Neuronal stem cell (in vitro differentiated cells): ENCODE results near the gene RNF212.

Experiments used
- DNase-seq: peaks from one replicate; pipeline ENCODE4 v3.0.0-alpha.2; 2013; ENCODE audit warnings: low spot score
- H2AFZ ChIP-seq: one replicate; pipeline ENCODE4 v1.6.1; 2013; ENCODE audit warnings: mild to moderate bottlenecking, low read length, inconsistent platforms
- H2AK5ac ChIP-seq: 2 replicates; pipeline ENCODE4 v1.6.1; 2013; ENCODE audit warnings: low read depth, mild to moderate bottlenecking, inconsistent platforms, low read length, moderate library complexity, mixed read lengths
- H2BK120ac ChIP-seq: 2 replicates; pipeline ENCODE4 v1.6.1; 2013; ENCODE audit warnings: low read depth, mild to moderate bottlenecking, inconsistent platforms, low read length, moderate library complexity, mixed read lengths
- H2BK12ac ChIP-seq: one replicate; pipeline ENCODE4 v1.6.1; 2013; ENCODE audit warnings: low read length, inconsistent platforms
- H2BK15ac ChIP-seq: 2 replicates; pipeline ENCODE4 v1.6.1; 2013; ENCODE audit warnings: mild to moderate bottlenecking, low read length, inconsistent platforms, mixed read lengths
- H2BK5ac ChIP-seq: one replicate; pipeline ENCODE4 v1.6.1; 2013; ENCODE audit warnings: inconsistent platforms, mild to moderate bottlenecking, low read length, moderate library complexity
- H3K14ac ChIP-seq: one replicate; pipeline ENCODE4 v1.6.1; 2013; ENCODE audit warnings: low read length, inconsistent platforms
- H3K18ac ChIP-seq: 2 replicates; pipeline ENCODE4 v1.6.1; 2013; ENCODE audit warnings: low read length, inconsistent platforms
- H3K23ac ChIP-seq: 2 replicates; pipeline ENCODE4 v1.6.1; 2013; ENCODE audit warnings: low read depth, mild to moderate bottlenecking, mixed read lengths, low read length, inconsistent platforms; ENCODE audit not compliant: poor library complexity
- H3K27ac ChIP-seq: replicated peaks from 3 replicates; pipeline ENCODE4 v1.5.1; 2013; ENCODE audit warnings: low read length, inconsistent platforms
- H3K27me3 ChIP-seq, 3 experiments: 2 replicates each; pipeline ENCODE4 v1.6.1; 2013; ENCODE audit warnings: low read length in 3 of 3, mild to moderate bottlenecking in 2 of 3, inconsistent platforms in 1 of 3, low read depth in 1 of 3, mixed read lengths in 1 of 3, moderate library complexity in 1 of 3; ENCODE audit not compliant: control insufficient read depth in 3 of 3, insufficient read depth in 3 of 3
- H3K36me3 ChIP-seq, 2 donors: replicated peaks in 1 of 2; 2 replicates each; pipeline ENCODE4 v1.6.1; 2013; ENCODE audit warnings: low read length in 2 of 2; ENCODE audit not compliant: control insufficient read depth in 2 of 2, insufficient read depth in 2 of 2
- H3K4ac ChIP-seq: 2 replicates; pipeline ENCODE4 v1.6.1; 2013; ENCODE audit warnings: inconsistent platforms, mild to moderate bottlenecking, low read length, moderate library complexity
- H3K4me1 ChIP-seq, 2 donors: 1 replicate in 1 of 2; 2 replicates in 1 of 2; pipeline ENCODE4 v1.6.1; 2013; ENCODE audit warnings: low read length in 2 of 2, low read depth in 1 of 2; ENCODE audit not compliant: control insufficient read depth in 2 of 2, insufficient read depth in 1 of 2
- H3K4me2 ChIP-seq: one replicate; pipeline ENCODE4 v1.6.1; 2013; ENCODE audit warnings: mild to moderate bottlenecking, low read length, inconsistent platforms; ENCODE audit not compliant: insufficient read depth, poor library complexity, severe bottlenecking
- H3K4me3 ChIP-seq, 2 donors: 2 replicates each; pipeline ENCODE4 v1.5.1; 2013; ENCODE audit warnings: low read length in 2 of 2, mild to moderate bottlenecking in 2 of 2, inconsistent platforms in 1 of 2, moderate library complexity in 1 of 2
- H3K79me1 ChIP-seq: one replicate; pipeline ENCODE4 v1.6.1; 2013; ENCODE audit warnings: low read depth, mild to moderate bottlenecking, inconsistent platforms, low read length, moderate library complexity
- H3K9ac ChIP-seq: one replicate; pipeline ENCODE4 v1.6.1; 2013; ENCODE audit warnings: mild to moderate bottlenecking, low read depth, low read length, inconsistent platforms; ENCODE audit not compliant: poor library complexity
- H3K9me3 ChIP-seq, 2 donors: replicated peaks in 1 of 2; 2 replicates each; pipeline versions ENCODE3 to v1.6.1; 2013; ENCODE audit warnings: low read length in 2 of 2, mild to moderate bottlenecking in 2 of 2, inconsistent platforms in 1 of 2, low read depth in 1 of 2, mixed read lengths in 1 of 2, moderate library complexity in 1 of 2; ENCODE audit not compliant: control insufficient read depth in 2 of 2, insufficient read depth in 1 of 2
- H4K8ac ChIP-seq: one replicate; pipeline ENCODE4 v1.6.1; 2013; ENCODE audit warnings: low read depth, mild to moderate bottlenecking, inconsistent platforms, low read length, moderate library complexity
- H4K91ac ChIP-seq: one replicate; pipeline ENCODE4 v1.6.1; 2013; ENCODE audit warnings: low read length, low read depth, mild to moderate bottlenecking, inconsistent platforms; ENCODE audit not compliant: poor library complexity
- WGBS, 2 donors: extraction: QIAGEN DNeasy Blood & Tissue Kit; methylation state at CpG; one replicate each; pipeline ENCODE4 v1.1.7; 2013; ENCODE audit warnings: missing lambda C conversion rate in 2 of 2, mixed read lengths in 1 of 2; ENCODE audit not compliant: insufficient read length in 2 of 2, insufficient replicate concordance in 1 of 2; ENCODE audit errors: extremely low coverage in 2 of 2; 5-methylcytosine and 5-hydroxymethylcytosine counted together

RNF212 gene

GRCh38 chr4:1116838-1117237, 3.5 kb upstream of the RNF212 start:
- Histone ChIP-seq H2AFZ (no peak overlapping the region), H3K4me2 (no peak overlapping the region), H2AK5ac (no peak overlapping the region), H3K4me1 (peaks cover 0 to 2% of the 10 kb centered on the region in 2 donors), H2BK12ac (no peak overlapping the region), H3K9me3 (peaks cover 3 to 4% of the 10 kb centered on the region in 2 donors), H3K23ac (no peak overlapping the region), H2BK15ac (no peak overlapping the region), H3K18ac (no peak overlapping the region), H3K4me3 (no peak overlapping the region), H4K91ac (no peak overlapping the region), H2BK120ac (no peak overlapping the region), H3K14ac (no peak overlapping the region), H3K27me3 (peaks cover 0 to 36% (median 6%) of the 10 kb centered on the region in 3 experiments), H3K36me3 (no peaks in the 10 kb centered on the region), H2BK5ac (no peak overlapping the region), H3K79me1 (no peaks in the 10 kb centered on the region), H3K9ac (no peak overlapping the region), H3K4ac (no peak overlapping the region), H4K8ac (no peak overlapping the region), H3K27ac (no peak overlapping the region)
- WGBS, 2 donors, result no CpG with 5 or more reads among the region's 1 CpG
- no peak for DNase-seq

- Histone ChIP-seq H3K27me3 (peaks cover 0 to 47% (median 5%) of the 10 kb centered on the region in 3 experiments), H2AFZ (no peak overlapping the region), H3K9ac (no peak overlapping the region), H2BK12ac (no peak overlapping the region), H3K4me1 (peaks cover 0 to 2% of the 10 kb centered on the region in 2 donors), H3K79me1 (no peaks in the 10 kb centered on the region), H3K18ac (no peak overlapping the region), H3K4ac (no peak overlapping the region), H4K8ac (no peak overlapping the region), H3K9me3 (peaks cover 3 to 4% of the 10 kb centered on the region in 2 donors), H3K14ac (no peak overlapping the region), H3K23ac (no peak overlapping the region), H3K27ac (no peak overlapping the region), H2AK5ac (no peak overlapping the region), H3K4me2 (no peak overlapping the region), H2BK120ac (no peak overlapping the region), H4K91ac (no peak overlapping the region), H3K36me3 (no peaks in the 10 kb centered on the region), H3K4me3 (no peak overlapping the region), H2BK5ac (no peak overlapping the region), H2BK15ac (no peak overlapping the region)
- WGBS, 2 donors, result no CpG with 5 or more reads among the region's 8 CpGs
- no peak for DNase-seq
These were observed 2.3 kb upstream of the RNF212 start for GRCh38 chr4:1115528-1116293.

- Histone ChIP-seq H2AK5ac (no peak overlapping the region), H3K36me3 (no peaks in the 10 kb centered on the region), H3K27ac (no peak overlapping the region), H4K91ac (no peak overlapping the region), H2BK5ac (no peak overlapping the region), H2BK15ac (no peak overlapping the region), H3K4me3 (no peak overlapping the region), H3K27me3 (peaks cover 0 to 62% (median 5%) of the 10 kb centered on the region in 3 experiments), H3K4me2 (no peak overlapping the region), H2BK120ac (no peak overlapping the region), H3K4me1 (peaks cover 0 to 2% of the 10 kb centered on the region in 2 donors), H3K18ac (no peak overlapping the region), H3K4ac (no peak overlapping the region), H3K79me1 (no peaks in the 10 kb centered on the region), H3K9me3 (peaks cover 3 to 4% of the 10 kb centered on the region in 2 donors), H4K8ac (no peak overlapping the region), H3K23ac (no peak overlapping the region), H3K14ac (no peak overlapping the region), H2BK12ac (no peak overlapping the region), H3K9ac (no peak overlapping the region), H2AFZ (no peak overlapping the region)
- WGBS, 2 donors, result no CpG with 5 or more reads among the region's 24 CpGs
- no peak for DNase-seq
These were observed 562 bp downstream of the RNF212 start for GRCh38 chr4:1112821-1113182.

- H3K4me2 ChIP-seq, result no peak overlapping the region
- H4K91ac ChIP-seq, result no peak overlapping the region
- H3K23ac ChIP-seq, result no peak overlapping the region
- H2BK12ac ChIP-seq, result no peak overlapping the region
- H3K14ac ChIP-seq, result no peak overlapping the region
- DNase-seq, result no peak
- no peak overlapping the region for H3K27ac ChIP-seq
- H2AFZ ChIP-seq, result no peak overlapping the region
- no peak overlapping the region for H4K8ac ChIP-seq
- peaks cover 0 to 2% of the 10 kb centered on the region in 2 donors for H3K4me1 ChIP-seq
- H2BK15ac ChIP-seq, result no peak overlapping the region
- no peaks in the 10 kb centered on the region for H3K36me3 ChIP-seq
- WGBS, 2 donors, result no CpG with 5 or more reads among the region's 27 CpGs
- no peak overlapping the region for H2BK120ac ChIP-seq
- no peak overlapping the region for H3K4me3 ChIP-seq
- H3K9ac ChIP-seq, result no peak overlapping the region
- H3K4ac ChIP-seq, result no peak overlapping the region
- peaks cover 0 to 62% (median 5%) of the 10 kb centered on the region in 3 experiments for H3K27me3 ChIP-seq
- no peak overlapping the region for H2BK5ac ChIP-seq
- H3K18ac ChIP-seq, result peak overlapping the region; percentile 19
- H3K79me1 ChIP-seq, result no peaks in the 10 kb centered on the region
- peaks cover 3 to 4% of the 10 kb centered on the region in 2 donors for H3K9me3 ChIP-seq
- H2AK5ac ChIP-seq, result peak overlapping the region; percentile 74
These were observed 1.1 kb downstream of the RNF212 start for GRCh38 chr4:1112174-1112820.
